C4-2B (cell line): ENCODE results near the gene FBH1.

ENCODE experiments used
- ZFX ChIP-seq: fragments of 450-650 bp; IDR thresholded peaks from 2 replicates; pipeline ENCODE4 v1.6.1; 2017
- TF ChIP-seq, protein P1 (sequence below): fragments of 450-650 bp; conservative IDR thresholded peaks from 2 replicates; pipeline ENCODE4 v1.5.1; 2017; ENCODE audit warnings: mild to moderate bottlenecking

DNA sequence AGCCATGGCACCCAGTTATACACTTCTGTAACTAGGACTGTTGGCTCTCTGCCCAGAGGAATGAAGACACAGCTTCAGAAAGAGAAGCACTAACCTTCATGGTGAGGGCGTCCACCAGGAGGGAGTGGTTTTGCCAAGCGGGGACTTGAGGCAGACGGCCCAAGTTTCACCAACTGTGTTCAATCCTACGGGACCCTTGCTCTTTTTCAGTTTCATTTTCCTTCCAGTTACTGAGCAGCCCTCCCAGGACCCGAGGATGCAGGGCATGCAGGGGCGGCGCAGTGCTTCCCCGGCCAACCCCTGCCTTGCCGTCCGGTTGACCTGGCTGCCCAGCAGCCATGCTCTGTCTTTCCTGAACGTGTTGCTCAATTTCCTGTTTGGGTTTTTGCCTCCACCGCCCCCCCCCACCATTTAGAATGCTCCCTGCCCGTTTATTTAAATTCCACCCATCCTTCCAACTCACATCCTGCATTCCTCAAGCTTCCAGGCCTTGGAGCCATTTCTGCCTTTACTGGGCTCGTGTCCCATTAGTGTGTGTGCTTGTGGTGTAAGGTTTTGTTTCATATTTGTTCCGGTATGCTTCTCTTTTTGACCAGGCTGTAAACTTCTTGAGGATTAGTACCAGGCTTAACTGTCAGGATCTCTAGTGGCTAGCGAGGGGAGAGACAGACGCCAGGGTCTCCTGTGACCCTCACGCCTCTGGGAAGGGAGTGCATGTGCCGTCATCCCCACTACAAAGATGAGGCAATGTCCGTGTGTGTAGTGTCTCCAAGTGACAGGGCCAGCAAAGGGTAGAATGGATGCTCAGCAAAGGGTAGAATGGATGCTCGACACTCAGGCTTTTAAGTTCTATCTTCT is 55.7 kb downstream of the FBH1 start:
- TF ChIP-seq, protein P1, sequence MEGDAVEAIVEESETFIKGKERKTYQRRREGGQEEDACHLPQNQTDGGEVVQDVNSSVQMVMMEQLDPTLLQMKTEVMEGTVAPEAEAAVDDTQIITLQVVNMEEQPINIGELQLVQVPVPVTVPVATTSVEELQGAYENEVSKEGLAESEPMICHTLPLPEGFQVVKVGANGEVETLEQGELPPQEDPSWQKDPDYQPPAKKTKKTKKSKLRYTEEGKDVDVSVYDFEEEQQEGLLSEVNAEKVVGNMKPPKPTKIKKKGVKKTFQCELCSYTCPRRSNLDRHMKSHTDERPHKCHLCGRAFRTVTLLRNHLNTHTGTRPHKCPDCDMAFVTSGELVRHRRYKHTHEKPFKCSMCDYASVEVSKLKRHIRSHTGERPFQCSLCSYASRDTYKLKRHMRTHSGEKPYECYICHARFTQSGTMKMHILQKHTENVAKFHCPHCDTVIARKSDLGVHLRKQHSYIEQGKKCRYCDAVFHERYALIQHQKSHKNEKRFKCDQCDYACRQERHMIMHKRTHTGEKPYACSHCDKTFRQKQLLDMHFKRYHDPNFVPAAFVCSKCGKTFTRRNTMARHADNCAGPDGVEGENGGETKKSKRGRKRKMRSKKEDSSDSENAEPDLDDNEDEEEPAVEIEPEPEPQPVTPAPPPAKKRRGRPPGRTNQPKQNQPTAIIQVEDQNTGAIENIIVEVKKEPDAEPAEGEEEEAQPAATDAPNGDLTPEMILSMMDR = no peak
- TF ChIP-seq ZFX = no peak
